Effector memory CD8-positive, alpha-beta T cell (primary cell): Measurements from ENCODE around the gene PIM3.

Experiments
- ATAC-seq: fragments of 150-1000 bp; cut with Tn5 transposase; replicated peaks from 2 replicates; pipeline ENCODE4 v1.10.0; 2021; ENCODE audit warnings: mild to moderate bottlenecking, moderate library complexity
- DNase-seq, 3 experiments: peaks; one replicate each; pipeline ENCODE4 v3.0.0; 2021
- H3K27ac Mint-ChIP-seq, 2 donors: one replicate each; pipeline ENCODE4 v1.8.0; 2022; ENCODE audit warnings: mild to moderate bottlenecking in 2 of 2, mixed read lengths in 2 of 2, moderate library complexity in 2 of 2
- H3K27me3 Mint-ChIP-seq, 2 donors: one replicate each; pipeline ENCODE4 v1.8.0; 2022; ENCODE audit warnings: mixed read lengths in 2 of 2
- H3K36me3 Mint-ChIP-seq: one replicate; pipeline ENCODE4 v1.8.0; 2022; ENCODE audit warnings: mild to moderate bottlenecking, moderate library complexity, mixed read lengths; ENCODE audit not compliant: insufficient read depth
- H3K4me1 Mint-ChIP-seq, 2 donors: one replicate each; pipeline ENCODE4 v1.8.0; 2022; ENCODE audit warnings: low read depth in 2 of 2, mixed read lengths in 2 of 2
- H3K4me3 Mint-ChIP-seq, 2 donors: one replicate each; pipeline ENCODE4 v1.8.0; 2022; ENCODE audit warnings: mild to moderate bottlenecking in 2 of 2, mixed read lengths in 2 of 2, moderate library complexity in 2 of 2
- H3K9me3 Mint-ChIP-seq, 2 donors: one replicate each; pipeline ENCODE4 v1.8.0; 2022; ENCODE audit warnings: mixed read lengths in 2 of 2

PIM3 gene

DNA sequence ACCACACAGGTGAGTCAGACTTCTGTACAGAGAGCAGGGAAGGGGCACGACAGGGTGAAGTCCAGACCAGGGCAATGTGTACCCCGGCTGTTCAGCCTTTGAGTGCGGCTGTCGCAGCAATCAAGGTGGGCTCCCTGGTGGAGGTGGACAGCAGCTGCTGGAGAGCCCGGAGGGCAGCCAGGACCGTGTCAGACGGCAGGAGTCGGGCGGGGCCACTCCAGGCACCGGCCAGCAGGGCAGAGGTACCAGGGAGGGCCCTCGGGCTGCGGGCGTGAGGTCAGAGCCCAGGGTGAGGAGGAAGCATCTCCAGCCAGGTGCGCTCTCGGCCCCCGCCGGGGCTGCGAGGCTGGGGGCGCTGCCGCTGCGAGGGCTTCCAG, 802 bp upstream of the PIM3 start:
- no peak for ATAC-seq

DNA sequence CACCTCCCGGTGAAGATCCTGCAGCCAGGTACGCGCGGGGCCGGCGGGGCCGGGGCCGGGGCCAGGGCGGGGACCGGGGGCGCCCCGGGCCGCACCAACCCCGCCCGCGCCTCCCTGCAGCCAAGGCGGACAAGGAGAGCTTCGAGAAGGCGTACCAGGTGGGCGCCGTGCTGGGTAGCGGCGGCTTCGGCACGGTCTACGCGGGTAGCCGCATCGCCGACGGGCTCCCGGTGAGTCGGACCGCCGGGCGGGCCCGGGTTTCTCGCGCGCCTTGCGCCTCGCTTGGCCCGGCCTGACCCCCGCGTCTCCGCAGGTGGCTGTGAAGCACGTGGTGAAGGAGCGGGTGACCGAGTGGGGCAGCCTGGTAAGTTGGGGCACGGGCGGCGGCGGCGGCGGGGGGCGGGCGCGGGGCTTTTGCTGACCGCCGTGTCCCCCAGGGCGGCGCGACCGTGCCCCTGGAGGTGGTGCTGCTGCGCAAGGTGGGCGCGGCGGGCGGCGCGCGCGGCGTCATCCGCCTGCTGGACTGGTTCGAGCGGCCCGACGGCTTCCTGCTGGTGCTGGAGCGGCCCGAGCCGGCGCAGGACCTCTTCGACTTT, 531 bp downstream of the PIM3 start:
- peak overlapping the region; percentile 88 to 95 for H3K4me3 Mint-ChIP-seq
- DNase-seq, result peak in 2 of 3 experiments; percentile 37 to 42
- H3K36me3 Mint-ChIP-seq, result peaks cover 79% of the 10 kb centered on the region
- H3K4me1 Mint-ChIP-seq, result peaks cover 16 to 19% of the 10 kb centered on the region in 2 donors
- ATAC-seq, result no peak
- H3K27me3 Mint-ChIP-seq, result no peaks in the 10 kb centered on the region
- H3K9me3 Mint-ChIP-seq, result no peaks in the 10 kb centered on the region
- peak overlapping the region; percentile 96 to 98 for H3K27ac Mint-ChIP-seq

More for the DNA sequence above, 802 bp upstream of the PIM3 start:
- Mint-ChIP-seq H3K4me1 (peaks cover 16 to 19% of the 10 kb centered on the region in 2 donors), H3K36me3 (peaks cover 66% of the 10 kb centered on the region), H3K27ac (peak overlapping the region in 1 of 2 donors; percentile 81), H3K9me3 (no peaks in the 10 kb centered on the region), H3K4me3 (peak overlapping the region; percentile 74 to 81), H3K27me3 (no peaks in the 10 kb centered on the region)
- no peak for DNase-seq

DNA sequence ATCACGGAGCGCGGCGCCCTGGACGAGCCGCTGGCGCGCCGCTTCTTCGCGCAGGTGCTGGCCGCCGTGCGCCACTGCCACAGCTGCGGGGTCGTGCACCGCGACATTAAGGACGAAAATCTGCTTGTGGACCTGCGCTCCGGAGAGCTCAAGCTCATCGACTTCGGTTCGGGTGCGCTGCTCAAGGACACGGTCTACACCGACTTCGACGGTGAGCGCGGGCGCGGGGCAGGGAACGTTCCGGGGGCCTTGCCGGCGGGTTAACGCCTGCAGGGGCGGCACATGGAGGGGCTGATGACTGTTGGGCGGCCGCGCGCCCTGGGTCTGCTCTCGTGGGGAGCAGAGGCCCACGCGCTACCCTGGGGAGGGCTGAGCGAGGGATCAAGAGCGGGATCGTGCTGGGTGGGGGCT, 1.0 kb downstream of the PIM3 start:
- no peak for ATAC-seq
- Mint-ChIP-seq H3K36me3 (peaks cover 84% of the 10 kb centered on the region), H3K4me3 (peak overlapping the region; percentile 88 to 95), H3K27ac (peak overlapping the region; percentile 96 to 98), H3K27me3 (no peaks in the 10 kb centered on the region), H3K4me1 (peaks cover 16 to 22% of the 10 kb centered on the region in 2 donors), H3K9me3 (no peaks in the 10 kb centered on the region)
- no peak for DNase-seq

DNA sequence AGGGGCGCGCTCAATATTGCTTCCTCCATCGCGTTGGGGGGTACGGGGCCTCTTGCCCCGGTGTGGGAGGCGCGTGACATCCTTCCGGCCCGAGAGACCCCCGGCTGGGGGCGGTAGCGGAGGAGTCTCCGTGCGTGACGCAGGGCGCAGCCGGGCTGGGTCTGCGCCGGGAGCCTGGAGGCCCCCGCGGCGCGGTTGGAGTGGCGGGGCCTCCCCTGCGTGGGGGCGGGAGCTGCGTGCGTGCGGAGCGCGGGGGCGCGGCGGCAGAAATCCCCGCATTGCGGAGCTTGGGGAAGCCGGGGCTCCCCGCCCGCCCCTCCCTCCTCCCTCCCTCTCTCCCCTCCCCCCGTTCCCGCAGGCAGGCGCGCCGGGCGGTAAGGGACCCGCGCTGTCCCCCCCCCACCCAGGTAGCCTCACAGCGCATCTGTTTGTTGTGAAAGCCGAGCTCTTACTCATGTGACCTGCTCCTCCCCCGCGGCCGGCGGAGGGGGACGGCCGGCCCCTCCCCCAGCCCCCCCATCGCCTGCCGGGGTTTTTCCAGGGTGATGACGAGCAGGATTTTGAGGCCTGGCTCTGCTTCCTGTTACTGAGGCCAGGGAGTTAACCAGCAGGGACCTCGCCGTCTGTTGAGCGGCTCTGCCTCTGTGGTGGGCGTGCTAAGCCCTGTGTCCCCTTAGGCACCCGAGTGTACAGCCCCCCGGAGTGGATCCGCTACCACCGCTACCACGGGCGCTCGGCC, 1.6 kb downstream of the PIM3 start:
- peak; percentile 52 for ATAC-seq
- peaks cover 17 to 22% of the 10 kb centered on the region in 2 donors for H3K4me1 Mint-ChIP-seq
- peak overlapping the region; percentile 96 to 98 for H3K27ac Mint-ChIP-seq
- peaks cover 88% of the 10 kb centered on the region for H3K36me3 Mint-ChIP-seq
- no peaks in the 10 kb centered on the region for H3K9me3 Mint-ChIP-seq
- peak overlapping the region; percentile 88 to 95 for H3K4me3 Mint-ChIP-seq
- H3K27me3 Mint-ChIP-seq, result no peaks in the 10 kb centered on the region
- peak; percentile 73 to 79 (median 77) for DNase-seq

DNA sequence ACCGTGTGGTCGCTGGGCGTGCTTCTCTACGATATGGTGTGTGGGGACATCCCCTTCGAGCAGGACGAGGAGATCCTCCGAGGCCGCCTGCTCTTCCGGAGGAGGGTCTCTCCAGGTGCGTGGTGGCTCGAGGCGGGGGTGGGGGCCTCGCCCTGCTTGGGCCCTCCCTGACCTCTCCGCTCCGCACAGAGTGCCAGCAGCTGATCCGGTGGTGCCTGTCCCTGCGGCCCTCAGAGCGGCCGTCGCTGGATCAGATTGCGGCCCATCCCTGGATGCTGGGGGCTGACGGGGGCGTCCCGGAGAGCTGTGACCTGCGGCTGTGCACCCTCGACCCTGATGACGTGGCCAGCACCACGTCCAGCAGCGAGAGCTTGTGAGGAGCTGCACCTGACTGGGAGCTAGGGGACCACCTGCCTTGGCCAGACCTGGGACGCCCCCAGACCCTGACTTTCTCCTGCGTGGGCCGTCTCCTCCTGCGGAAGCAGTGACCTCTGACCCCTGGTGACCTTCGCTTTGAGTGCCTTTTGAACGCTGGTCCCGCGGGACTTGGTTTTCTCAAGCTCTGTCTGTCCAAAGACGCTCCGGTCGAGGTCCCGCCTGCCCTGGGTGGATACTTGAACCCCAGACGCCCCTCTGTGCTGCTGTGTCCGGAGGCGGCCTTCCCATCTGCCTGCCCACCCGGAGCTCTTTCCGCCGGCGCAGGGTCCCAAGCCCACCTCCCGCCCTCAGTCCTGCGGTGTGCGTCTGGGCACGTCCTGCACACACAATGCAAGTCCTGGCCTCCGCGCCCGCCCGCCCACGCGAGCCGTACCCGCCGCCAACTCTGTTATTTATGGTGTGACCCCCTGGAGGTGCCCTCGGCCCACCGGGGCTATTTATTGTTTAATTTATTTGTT, 2.4 kb downstream of the PIM3 start:
- ATAC-seq (no peak), DNase-seq (no peak)
- Mint-ChIP-seq H3K4me3 (peak overlapping the region; percentile 88 to 95), H3K4me1 (peaks cover 20 to 28% of the 10 kb centered on the region in 2 donors), H3K9me3 (no peaks in the 10 kb centered on the region), H3K36me3 (peaks cover 93% of the 10 kb centered on the region), H3K27me3 (no peaks in the 10 kb centered on the region), H3K27ac (peak overlapping the region; percentile 96 to 98)

DNA sequence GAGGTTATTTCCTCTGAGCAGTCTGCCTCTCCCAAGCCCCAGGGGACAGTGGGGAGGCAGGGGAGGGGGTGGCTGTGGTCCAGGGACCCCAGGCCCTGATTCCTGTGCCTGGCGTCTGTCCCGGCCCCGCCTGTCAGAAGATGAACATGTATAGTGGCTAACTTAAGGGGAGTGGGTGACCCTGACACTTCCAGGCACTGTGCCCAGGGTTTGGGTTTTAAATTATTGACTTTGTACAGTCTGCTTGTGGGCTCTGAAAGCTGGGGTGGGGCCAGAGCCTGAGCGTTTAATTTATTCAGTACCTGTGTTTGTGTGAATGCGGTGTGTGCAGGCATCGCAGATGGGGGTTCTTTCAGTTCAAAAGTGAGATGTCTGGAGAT, 3.1 kb downstream of the PIM3 start:
- Mint-ChIP-seq H3K9me3 (no peaks in the 10 kb centered on the region), H3K27ac (peak overlapping the region; percentile 96 to 98), H3K4me1 (peaks cover 20 to 28% of the 10 kb centered on the region in 2 donors), H3K4me3 (peak overlapping the region; percentile 88 to 95), H3K36me3 (peaks cover 94% of the 10 kb centered on the region), H3K27me3 (no peaks in the 10 kb centered on the region)
- ATAC-seq, result no peak
- DNase-seq, result no peak

DNA sequence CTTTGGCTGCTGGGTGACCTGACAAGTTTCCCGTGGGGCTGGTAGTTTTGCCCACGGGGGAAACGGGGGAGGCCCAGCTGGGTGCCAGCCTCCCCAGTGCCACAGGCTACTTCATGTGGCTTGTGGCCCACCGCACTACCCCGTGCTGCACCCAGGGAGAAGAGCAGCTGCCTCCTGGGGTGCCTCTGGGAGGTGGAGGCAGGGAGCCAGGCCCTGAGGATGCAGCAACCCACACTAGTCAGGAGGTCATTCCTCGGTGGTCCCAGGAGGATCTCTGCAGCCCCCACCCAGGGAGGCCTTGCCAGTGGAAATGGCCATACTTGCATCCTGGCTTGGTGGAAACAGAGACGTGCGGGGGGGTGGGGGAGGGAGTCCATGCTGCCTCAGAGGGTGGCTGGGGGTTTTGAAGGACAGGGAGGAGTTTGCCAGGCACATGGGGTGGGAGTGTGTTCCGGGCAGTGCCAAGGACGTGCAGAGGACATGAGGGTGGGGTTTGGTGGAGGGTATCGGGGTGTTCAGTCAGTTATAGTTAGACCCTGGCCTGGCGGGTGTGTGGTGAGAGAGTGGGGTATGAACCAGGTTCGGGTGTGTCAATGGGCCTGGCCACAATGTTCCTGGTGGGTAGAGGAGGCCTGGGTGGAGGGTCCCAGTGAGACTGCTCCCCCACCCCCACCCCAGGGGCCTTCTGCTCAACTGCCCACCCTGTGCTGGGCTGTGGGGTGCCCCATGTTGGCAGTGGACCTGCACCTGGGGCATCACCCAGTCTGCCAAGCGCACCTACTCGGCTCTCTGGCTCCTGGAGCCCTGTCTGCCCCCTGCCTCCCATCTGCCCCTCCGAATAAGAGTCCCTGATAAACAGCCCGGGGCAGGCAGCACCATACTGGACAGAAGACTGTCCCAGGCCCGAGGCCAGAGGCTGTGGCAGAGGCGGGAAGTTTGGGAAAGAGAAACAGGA, 3.8 kb downstream of the PIM3 start:
- DNase-seq, result peak in 1 of 3 experiments; percentile 38
- peaks cover 94% of the 10 kb centered on the region for H3K36me3 Mint-ChIP-seq
- H3K4me3 Mint-ChIP-seq, result peak overlapping the region; percentile 88 to 95
- no peak for ATAC-seq
- H3K27ac Mint-ChIP-seq, result peak overlapping the region; percentile 96 to 98
- peaks cover 20 to 26% of the 10 kb centered on the region in 2 donors for H3K4me1 Mint-ChIP-seq
- no peaks in the 10 kb centered on the region for H3K27me3 Mint-ChIP-seq
- H3K9me3 Mint-ChIP-seq, result no peaks in the 10 kb centered on the region

DNA sequence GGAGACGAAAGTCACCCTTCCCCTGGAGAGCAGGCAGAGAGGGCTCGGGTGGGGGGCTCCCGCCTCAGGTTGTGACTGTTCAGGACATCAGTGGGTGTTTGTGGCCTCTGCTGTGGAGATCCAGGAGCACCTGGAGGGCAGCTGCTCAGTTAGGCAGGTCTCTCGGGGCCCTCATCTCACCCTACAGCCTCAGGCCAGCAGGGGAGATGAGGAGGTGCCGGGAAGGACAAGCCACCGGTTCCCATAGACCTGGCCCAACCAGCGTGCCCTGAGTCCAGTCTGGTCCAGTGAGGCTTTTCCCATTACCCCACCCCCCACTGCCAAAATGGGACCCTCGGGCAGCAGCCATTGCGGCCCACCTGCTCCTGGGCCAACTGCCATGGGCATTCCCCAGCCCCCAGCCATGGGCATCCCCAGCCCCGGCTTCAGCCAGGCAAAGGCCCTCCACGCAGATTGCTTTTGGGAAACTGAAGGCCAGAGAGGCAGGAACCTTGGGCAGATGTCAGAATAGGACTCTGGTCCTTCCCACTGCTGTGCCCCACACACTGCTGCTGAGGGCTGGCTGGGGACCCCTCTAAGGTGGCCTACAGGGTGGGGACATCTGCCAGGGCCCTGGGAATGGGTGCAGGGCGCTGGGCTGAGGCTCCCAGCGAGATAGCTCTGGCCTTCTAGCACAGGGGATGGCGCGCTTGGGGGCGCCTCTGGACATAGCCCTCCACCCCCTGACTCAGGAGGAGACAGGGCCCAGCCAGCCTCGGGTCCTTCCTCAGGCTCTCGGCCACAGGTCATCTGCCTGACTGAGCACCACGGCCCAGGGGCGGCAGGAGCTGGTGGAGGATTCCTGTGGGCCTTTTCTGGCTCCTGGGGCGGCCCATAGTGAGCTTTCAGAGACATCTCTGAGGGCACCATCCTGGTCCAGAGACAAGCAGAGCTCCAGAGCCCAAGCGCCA, 4.8 kb downstream of the PIM3 start:
- DNase-seq (no peak), ATAC-seq (no peak)
- Mint-ChIP-seq H3K9me3 (no peaks in the 10 kb centered on the region), H3K27me3 (no peaks in the 10 kb centered on the region), H3K36me3 (peaks cover 95% of the 10 kb centered on the region), H3K4me3 (peak overlapping the region; percentile 22 to 95), H3K27ac (peak overlapping the region; percentile 96 to 98), H3K4me1 (peaks cover 21 to 26% of the 10 kb centered on the region in 2 donors)

DNA sequence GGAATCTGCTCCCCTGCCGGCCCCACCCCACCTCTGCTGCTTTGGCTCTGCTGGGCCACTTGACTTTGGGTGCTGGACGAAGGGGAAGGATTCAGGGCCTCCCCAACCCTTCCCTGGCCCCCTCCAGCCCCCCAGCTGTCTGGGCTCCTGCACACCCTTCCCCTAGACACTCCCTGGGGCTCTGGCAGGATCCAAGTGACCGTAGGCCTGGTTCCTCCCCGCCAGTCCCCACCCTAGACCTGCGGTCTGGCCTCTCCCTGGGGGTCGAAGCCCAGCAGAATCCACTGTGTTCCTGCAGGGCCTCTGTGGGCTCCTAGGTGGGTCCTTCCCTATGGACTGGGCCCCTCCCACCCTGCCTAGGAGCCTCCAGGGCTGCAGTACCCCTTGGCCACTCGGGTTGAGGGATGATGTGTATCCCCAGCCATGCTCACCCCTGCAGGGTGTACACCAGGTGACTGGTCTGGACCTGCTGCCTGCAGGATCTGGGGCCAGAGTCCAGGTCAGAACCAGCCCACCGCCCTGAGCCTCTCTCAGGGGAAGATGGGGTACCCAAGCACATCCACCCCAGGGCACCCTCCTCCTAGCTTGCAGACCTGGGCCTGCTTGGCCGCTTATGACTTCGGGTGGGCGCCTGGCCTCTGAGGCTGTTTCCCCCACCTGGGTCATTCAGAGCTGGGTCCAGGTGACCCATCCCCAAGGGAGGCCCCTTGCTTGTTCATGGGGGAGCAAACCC, 5.6 kb downstream of the PIM3 start:
- Mint-ChIP-seq H3K27me3 (no peaks in the 10 kb centered on the region), H3K4me3 (peak overlapping the region in 1 of 2 donors; percentile 48), H3K4me1 (peaks cover 28 to 33% of the 10 kb centered on the region in 2 donors), H3K27ac (peak overlapping the region in 1 of 2 donors; percentile 98), H3K9me3 (no peaks in the 10 kb centered on the region), H3K36me3 (peaks cover 99% of the 10 kb centered on the region)
- no peak for ATAC-seq
- DNase-seq, result no peak

DNA sequence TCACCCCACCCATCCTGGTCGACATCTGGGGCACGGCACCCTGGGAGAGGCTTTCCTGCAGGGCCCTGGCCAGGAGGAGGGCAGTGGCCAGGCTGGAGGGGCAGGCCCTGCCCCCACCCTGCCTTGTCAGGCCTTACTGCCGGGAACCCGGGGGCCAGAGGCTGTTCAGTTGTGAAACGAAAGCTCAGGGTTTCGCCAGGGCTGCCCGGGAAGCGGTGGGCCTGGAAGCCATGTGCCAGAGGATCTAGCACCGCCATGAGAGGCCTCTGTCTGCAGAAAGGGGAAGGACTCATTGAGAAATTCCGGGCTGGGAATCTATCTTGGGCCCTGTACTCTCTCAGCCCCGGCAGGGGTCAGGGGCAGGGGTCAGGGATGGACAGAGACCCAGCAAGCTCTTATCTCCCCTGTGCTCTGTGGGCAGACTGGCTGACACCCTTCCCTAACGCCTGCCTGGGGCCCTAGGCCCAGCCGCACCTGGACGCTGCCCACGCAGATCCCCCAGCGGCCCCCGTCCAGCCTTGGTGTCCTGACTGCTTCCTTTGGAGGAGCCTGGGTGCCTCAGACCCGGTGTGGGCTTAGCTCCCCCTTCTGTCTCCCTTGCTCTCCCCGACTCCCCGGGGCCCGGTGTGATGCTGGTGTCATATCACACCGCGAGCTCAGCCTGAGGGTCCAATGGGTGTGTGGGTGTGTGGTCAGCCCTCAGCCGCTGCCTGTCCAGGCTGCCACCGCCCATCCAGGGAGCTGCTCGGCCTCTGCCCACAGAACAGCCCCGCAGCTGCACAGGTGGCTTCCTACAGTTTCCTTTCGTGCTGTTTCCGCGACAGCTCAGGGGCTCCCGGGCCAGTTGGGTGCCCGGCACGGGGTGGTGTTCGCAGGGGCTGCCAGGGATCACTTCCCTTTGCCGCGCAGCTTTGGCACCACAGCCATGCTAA, 6.5 kb downstream of the PIM3 start:
- H3K9me3 Mint-ChIP-seq, result no peaks in the 10 kb centered on the region
- H3K27me3 Mint-ChIP-seq, result no peaks in the 10 kb centered on the region
- peaks cover 23 to 30% of the 10 kb centered on the region in 2 donors for H3K4me1 Mint-ChIP-seq
- ATAC-seq (no peak), DNase-seq (no peak)
- H3K4me3 Mint-ChIP-seq, result peak overlapping the region in 1 of 2 donors; percentile 62
- peak overlapping the region; percentile 60 to 98 for H3K27ac Mint-ChIP-seq
- peaks cover 92% of the 10 kb centered on the region for H3K36me3 Mint-ChIP-seq
